ENCODE measurements around the gene RDX. TPM values are rescaled to one million over a fixed set of nuclear protein-coding genes. Genes with fewer than 3 reads are reported as not detected.

RDX gene
- total RNA-seq, 1 experiment from 2014 or later: 86.6 TPM

DNA sequence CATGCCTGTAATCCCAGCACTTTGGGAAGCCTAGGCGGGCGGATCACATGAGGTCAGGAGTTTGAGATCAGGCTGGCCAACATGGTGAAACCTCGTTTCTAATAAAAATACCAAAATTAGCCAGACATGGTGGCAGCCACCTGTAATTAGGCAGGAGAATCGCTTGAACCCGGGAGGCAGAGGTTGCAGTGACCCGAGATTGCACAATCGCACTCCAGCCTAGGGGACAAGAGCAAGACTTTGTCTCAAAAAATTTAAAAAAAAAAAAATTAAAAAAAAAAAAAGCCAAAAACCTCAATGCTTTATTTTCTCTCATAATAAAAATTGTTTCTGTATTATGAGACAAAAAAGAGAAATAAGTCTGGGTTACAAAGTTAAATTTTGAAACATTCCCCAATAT lies 54.2 kb downstream of the RDX start:
- Mint-ChIP-seq H3K9me3 (no peaks in the 10 kb centered on the region), H3K4me1 (no peaks in the 10 kb centered on the region), H3K36me3 (ENCODE audit: insufficient read depth in 1 of 3, low read depth in 3 of 3) (peaks cover 25 to 49% (median 31%) of the 10 kb centered on the region in 3 experiments), H3K27me3 (ENCODE audit: low read depth) (no peaks in the 10 kb centered on the region), H3K4me3 (no peak overlapping the region), H3K27ac (no peak overlapping the region)
- Histone ChIP-seq H2BK120ac (ENCODE audit: low read depth, low read length, poor library complexity, severe bottlenecking) (no peak overlapping the region), H3K4me2 (ENCODE audit: insufficient read depth, insufficient read length, low read length) (no peak overlapping the region), H3K23ac (ENCODE audit: insufficient read length, low read depth, low read length) (no peak overlapping the region), H3K4ac (ENCODE audit: low read depth, low read length) (no peak overlapping the region), H2AK5ac (ENCODE audit: insufficient read length, low read length) (no peak overlapping the region), H4K5ac (ENCODE audit: insufficient read length, low read depth, low read length) (no peak overlapping the region), H2BK15ac (ENCODE audit: low read depth, low read length) (no peak overlapping the region), H3K56ac (ENCODE audit: insufficient read length, low read depth, low read length) (no peak overlapping the region), H3K79me2 (ENCODE audit: insufficient read depth, low read length) (no peaks in the 10 kb centered on the region), H3K23me2 (ENCODE audit: insufficient read length, low read depth, low read length, poor library complexity, severe bottlenecking) (no peaks in the 10 kb centered on the region), H4K8ac (replicated peaks; ENCODE audit: insufficient read length, low read depth, low read length) (no peak overlapping the region), H2AFZ (ENCODE audit: low read length) (no peak overlapping the region), H3K27ac (ENCODE audit: insufficient read length, low read depth, low read length) (no peak overlapping the region), H3K4me1 (ENCODE audit: insufficient read depth, low read length) (no peaks in the 10 kb centered on the region), H2BK20ac (ENCODE audit: low read depth, low read length, poor library complexity, severe bottlenecking) (no peak overlapping the region), H3K9me3 (ENCODE audit: control insufficient read depth, low read depth, low read length) (no peaks in the 10 kb centered on the region), H3K14ac (ENCODE audit: insufficient read depth, low read length) (no peak overlapping the region), H4K20me1 (ENCODE audit: control insufficient read depth, insufficient read depth, insufficient read length) (no peaks in the 10 kb centered on the region), H2BK12ac (ENCODE audit: insufficient read length, low read depth, low read length) (no peak overlapping the region), H4K91ac (ENCODE audit: insufficient read length, low read depth, low read length) (no peak overlapping the region), H3T11ph (ENCODE audit: low read length) (no peak overlapping the region), H3K79me1 (ENCODE audit: insufficient read depth, low read depth, low read length, poor library complexity, severe bottlenecking) (no peaks in the 10 kb centered on the region), H2BK5ac (ENCODE audit: insufficient read length, low read length) (no peak overlapping the region), H3K9ac (ENCODE audit: extremely low read depth, insufficient read length, low read length) (no peak overlapping the region), H3K27me3 (ENCODE audit: insufficient read depth, low read length) (no peaks in the 10 kb centered on the region), H3K18ac (ENCODE audit: insufficient read length, low read depth, low read length) (no peak overlapping the region)
- TF ChIP-seq CTCF (conservative IDR thresholded peaks at IDR 0.05): no peak
- no peak for DNase-seq
- no CpG with 5 or more reads among the region's 7 CpGs for WGBS (ENCODE audit: extremely low coverage, insufficient read length, low lambda C conversion rate)

Measured in H9 (cell line).